ENCODE measurements around the gene LRRC32. TPM values are rescaled to one million over a fixed set of nuclear protein-coding genes. Genes with fewer than 3 reads are reported as not detected.

The LRRC32 gene
- total and polyA plus RNA-seq, 2 donors (not counting 1 experiment from before 2014, with no cell fraction given) = 19.2 to 103 TPM

DNA sequence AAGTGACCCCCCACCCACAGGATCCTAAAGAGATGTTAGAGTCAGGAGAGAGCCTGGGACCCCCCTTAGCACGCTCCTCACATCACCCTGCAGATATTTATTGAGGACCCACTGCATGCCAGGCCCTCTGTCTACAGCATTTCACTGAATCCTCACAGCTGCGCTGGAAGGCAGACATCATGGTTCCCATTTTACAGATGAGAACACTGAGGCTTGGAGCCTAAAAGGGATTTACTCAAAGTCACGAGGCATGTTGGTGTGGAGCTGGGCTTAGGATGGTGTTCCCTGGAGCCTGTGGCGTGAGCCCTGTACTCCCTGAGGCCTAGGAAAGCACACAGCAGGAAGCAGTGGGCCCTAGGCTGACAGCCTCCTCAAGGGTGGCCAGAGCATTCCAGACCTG is 39.2 kb upstream of the LRRC32 start:
- H4K20me1 ChIP-seq (ENCODE audit: control insufficient read depth, extremely low read depth, insufficient read depth, low read length) = no peaks in the 10 kb centered on the region
- TF ChIP-seq EZH2 (IDR thresholded peaks at IDR 0.05; ENCODE audit: low read length, missing control alignments) = no peak
- TF ChIP-seq, protein P1, sequence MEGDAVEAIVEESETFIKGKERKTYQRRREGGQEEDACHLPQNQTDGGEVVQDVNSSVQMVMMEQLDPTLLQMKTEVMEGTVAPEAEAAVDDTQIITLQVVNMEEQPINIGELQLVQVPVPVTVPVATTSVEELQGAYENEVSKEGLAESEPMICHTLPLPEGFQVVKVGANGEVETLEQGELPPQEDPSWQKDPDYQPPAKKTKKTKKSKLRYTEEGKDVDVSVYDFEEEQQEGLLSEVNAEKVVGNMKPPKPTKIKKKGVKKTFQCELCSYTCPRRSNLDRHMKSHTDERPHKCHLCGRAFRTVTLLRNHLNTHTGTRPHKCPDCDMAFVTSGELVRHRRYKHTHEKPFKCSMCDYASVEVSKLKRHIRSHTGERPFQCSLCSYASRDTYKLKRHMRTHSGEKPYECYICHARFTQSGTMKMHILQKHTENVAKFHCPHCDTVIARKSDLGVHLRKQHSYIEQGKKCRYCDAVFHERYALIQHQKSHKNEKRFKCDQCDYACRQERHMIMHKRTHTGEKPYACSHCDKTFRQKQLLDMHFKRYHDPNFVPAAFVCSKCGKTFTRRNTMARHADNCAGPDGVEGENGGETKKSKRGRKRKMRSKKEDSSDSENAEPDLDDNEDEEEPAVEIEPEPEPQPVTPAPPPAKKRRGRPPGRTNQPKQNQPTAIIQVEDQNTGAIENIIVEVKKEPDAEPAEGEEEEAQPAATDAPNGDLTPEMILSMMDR (conservative IDR thresholded peaks at IDR 0.05 in 1 of 2, IDR thresholded peaks at IDR 0.05 in 1 of 2; ENCODE audit: low read depth in 1 of 2, low read length in 2 of 2) = no peak
- H3K27ac ChIP-seq (ENCODE audit: insufficient read depth, low read length) = no peak overlapping the region
- H3K4me3 ChIP-seq (replicated peaks in 1 of 4; ENCODE audit: control extremely low read depth in 1 of 4, insufficient read depth in 1 of 4, low read depth in 3 of 4, low read length in 4 of 4) = no peak overlapping the region
- no peak overlapping the region for H2AFZ ChIP-seq (ENCODE audit: low read length)
- no peaks in the 10 kb centered on the region for H3K36me3 ChIP-seq (ENCODE audit: control insufficient read depth, insufficient read depth, low read length)
- no peak for DNase-seq (ENCODE audit: low read depth in 2 of 2)
- no peaks in the 10 kb centered on the region for H3K4me1 ChIP-seq (ENCODE audit: control insufficient read depth, extremely low read depth, insufficient read depth, low read length)
- H3K9ac ChIP-seq (ENCODE audit: insufficient read depth, low read length) = no peak overlapping the region
- peaks cover 12% of the 10 kb centered on the region for H3K27me3 ChIP-seq (ENCODE audit: control insufficient read depth, insufficient read depth, low read length)
- no peaks in the 10 kb centered on the region for H3K9me3 ChIP-seq (ENCODE audit: control insufficient read depth, insufficient read depth, low read depth, low read length)
- no peaks in the 10 kb centered on the region for H3K79me2 ChIP-seq (ENCODE audit: control insufficient read depth, insufficient read depth, low read length)
- H3K4me2 ChIP-seq (ENCODE audit: extremely low read depth, insufficient read depth, low read length) = no peak overlapping the region

DNA sequence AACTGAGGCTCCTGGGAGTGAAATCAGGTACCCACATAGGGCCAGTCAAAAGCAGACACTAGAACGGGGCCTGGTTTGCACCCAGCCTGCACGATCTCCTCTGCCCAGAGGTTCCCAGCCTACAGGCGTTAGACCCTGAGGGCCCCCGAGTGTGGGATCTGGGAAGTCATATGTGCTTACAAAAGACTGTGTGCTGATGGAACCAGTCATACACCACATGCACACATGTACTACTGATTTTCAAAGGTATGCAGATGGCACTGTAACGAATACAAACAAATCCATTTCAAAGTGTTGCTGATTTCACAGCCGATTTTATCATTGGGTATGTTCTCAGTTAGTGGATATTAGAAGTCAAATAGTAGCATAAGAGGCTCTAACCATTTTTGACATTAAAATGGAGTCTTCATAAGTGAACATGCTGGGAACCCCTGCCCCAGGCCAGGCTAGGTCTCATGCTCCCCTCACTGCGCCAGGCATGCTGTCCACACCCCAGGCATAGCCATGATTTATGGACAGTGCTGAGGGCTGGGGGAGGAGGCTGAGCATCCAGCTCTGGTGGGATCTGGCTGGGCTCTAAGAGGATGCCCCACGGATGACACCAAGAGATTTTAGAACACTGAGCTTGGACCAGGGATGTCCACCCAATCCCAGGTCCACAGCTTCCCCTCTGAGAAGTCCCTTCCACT is 38.6 kb upstream of the LRRC32 start:
- Histone ChIP-seq H3K27me3 (ENCODE audit: control insufficient read depth, insufficient read depth, low read length) (peaks cover 12% of the 10 kb centered on the region), H3K4me1 (ENCODE audit: control insufficient read depth, extremely low read depth, insufficient read depth, low read length) (no peaks in the 10 kb centered on the region), H2AFZ (ENCODE audit: low read length) (no peak overlapping the region), H3K36me3 (ENCODE audit: control insufficient read depth, insufficient read depth, low read length) (no peaks in the 10 kb centered on the region), H3K9me3 (ENCODE audit: control insufficient read depth, insufficient read depth, low read depth, low read length) (no peaks in the 10 kb centered on the region), H3K27ac (ENCODE audit: insufficient read depth, low read length) (no peak overlapping the region), H3K9ac (ENCODE audit: insufficient read depth, low read length) (no peak overlapping the region), H3K4me2 (ENCODE audit: extremely low read depth, insufficient read depth, low read length) (no peak overlapping the region), H3K79me2 (ENCODE audit: control insufficient read depth, insufficient read depth, low read length) (no peaks in the 10 kb centered on the region), H4K20me1 (ENCODE audit: control insufficient read depth, extremely low read depth, insufficient read depth, low read length) (no peaks in the 10 kb centered on the region), H3K4me3 (replicated peaks in 1 of 4; ENCODE audit: control extremely low read depth in 1 of 4, insufficient read depth in 1 of 4, low read depth in 3 of 4, low read length in 4 of 4) (no peak overlapping the region)
- no peak for DNase-seq (ENCODE audit: low read depth in 2 of 2)
- no peak for TF ChIP-seq EZH2 (IDR thresholded peaks at IDR 0.05; ENCODE audit: low read length, missing control alignments)
- TF ChIP-seq, protein P1 (conservative IDR thresholded peaks at IDR 0.05 in 1 of 2, IDR thresholded peaks at IDR 0.05 in 1 of 2; ENCODE audit: low read depth in 1 of 2, low read length in 2 of 2) = no peak

DNA sequence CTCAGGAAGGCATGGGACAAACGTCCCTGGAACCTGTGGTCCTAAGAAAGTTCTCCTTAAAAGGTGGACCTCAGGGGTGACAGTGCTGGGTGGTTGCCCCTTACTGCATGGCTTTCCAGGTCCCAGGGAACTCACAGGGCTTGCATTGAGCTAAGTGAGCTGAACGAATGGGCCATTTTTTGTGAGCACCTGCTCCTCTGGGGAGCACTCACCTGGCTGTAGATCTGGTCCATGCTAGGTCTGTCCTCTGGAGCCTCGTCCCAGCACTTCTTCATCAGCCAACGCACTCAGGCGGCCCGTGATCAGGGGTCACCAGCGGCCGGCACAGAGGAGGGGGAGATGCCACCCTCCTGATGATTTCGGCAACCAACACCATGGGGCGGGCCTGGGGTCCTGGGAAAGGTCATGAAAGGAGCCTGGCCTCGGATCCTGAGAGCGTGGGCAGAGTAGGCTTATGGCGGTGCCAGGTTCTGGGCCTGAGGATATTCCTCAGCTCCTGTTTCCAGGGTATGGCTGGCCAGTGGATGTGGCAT is 36.8 kb upstream of the LRRC32 start:
- Histone ChIP-seq H3K27me3 (ENCODE audit: control insufficient read depth, insufficient read depth, low read length) (peaks cover 17% of the 10 kb centered on the region), H4K20me1 (ENCODE audit: control insufficient read depth, extremely low read depth, insufficient read depth, low read length) (no peaks in the 10 kb centered on the region), H3K9me3 (ENCODE audit: control insufficient read depth, insufficient read depth, low read depth, low read length) (no peaks in the 10 kb centered on the region), H3K27ac (ENCODE audit: insufficient read depth, low read length) (no peak overlapping the region), H2AFZ (ENCODE audit: low read length) (no peak overlapping the region), H3K4me3 (replicated peaks in 1 of 4; ENCODE audit: control extremely low read depth in 1 of 4, insufficient read depth in 1 of 4, low read depth in 3 of 4, low read length in 4 of 4) (no peak overlapping the region), H3K4me1 (ENCODE audit: control insufficient read depth, extremely low read depth, insufficient read depth, low read length) (no peaks in the 10 kb centered on the region), H3K36me3 (ENCODE audit: control insufficient read depth, insufficient read depth, low read length) (no peaks in the 10 kb centered on the region), H3K9ac (ENCODE audit: insufficient read depth, low read length) (no peak overlapping the region), H3K79me2 (ENCODE audit: control insufficient read depth, insufficient read depth, low read length) (no peaks in the 10 kb centered on the region), H3K4me2 (ENCODE audit: extremely low read depth, insufficient read depth, low read length) (no peak overlapping the region)
- no peak for DNase-seq (ENCODE audit: low read depth in 2 of 2)
- no peak for TF ChIP-seq EZH2 (IDR thresholded peaks at IDR 0.05; ENCODE audit: low read length, missing control alignments)
- TF ChIP-seq, protein P1 (conservative IDR thresholded peaks at IDR 0.05 in 1 of 2, IDR thresholded peaks at IDR 0.05 in 1 of 2; ENCODE audit: low read depth in 1 of 2, low read length in 2 of 2) = no peak
